GM13976 (cell line): Measurements from ENCODE around the gene SLC18A2.

Experiments used
- DNase-seq: peaks from one replicate; pipeline ENCODE4 v3.0.0; 2012; ENCODE audit warnings: low spot score
- in situ Hi-C: fragments of 300-500 bp; cut with MboI; formaldehyde crosslinking; loops from one replicate; pipeline ENCODE4 v1.12.0; 2022; ENCODE audit warnings: low sequenced_read_pairs, mixed read lengths, inconsistent platforms; ENCODE audit not compliant: unreplicated experiment
- TF ChIP-seq, protein P1 (sequence below): IDR thresholded peaks from 2 replicates; pipeline ENCODE4 v1.5.1; 2012; ENCODE audit warnings: borderline replicate concordance, mild to moderate bottlenecking; ENCODE audit not compliant: insufficient read depth; ENCODE audit errors: extremely low read depth, missing control alignments, control extremely low read depth

The SLC18A2 gene

DNA sequence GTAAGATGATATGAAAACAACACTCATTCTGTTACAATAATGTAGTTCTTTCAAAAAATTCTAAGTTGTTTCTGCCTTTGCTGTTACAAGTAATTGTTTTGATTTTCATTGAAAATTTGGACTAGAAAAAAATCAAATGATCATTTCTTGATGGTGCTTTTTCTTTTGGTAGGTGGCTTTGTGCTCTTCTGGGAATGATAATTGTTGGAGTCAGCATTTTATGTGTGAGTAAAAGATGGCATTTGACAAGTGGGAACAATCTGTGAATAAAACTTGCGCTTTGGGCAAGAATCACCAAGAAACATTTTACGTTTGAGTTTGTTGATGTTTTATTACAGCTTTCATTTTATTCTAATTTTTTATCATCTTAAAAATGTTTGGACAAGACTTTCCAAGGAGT is 25.9 kb downstream of the SLC18A2 start:
- TF ChIP-seq, protein P1, sequence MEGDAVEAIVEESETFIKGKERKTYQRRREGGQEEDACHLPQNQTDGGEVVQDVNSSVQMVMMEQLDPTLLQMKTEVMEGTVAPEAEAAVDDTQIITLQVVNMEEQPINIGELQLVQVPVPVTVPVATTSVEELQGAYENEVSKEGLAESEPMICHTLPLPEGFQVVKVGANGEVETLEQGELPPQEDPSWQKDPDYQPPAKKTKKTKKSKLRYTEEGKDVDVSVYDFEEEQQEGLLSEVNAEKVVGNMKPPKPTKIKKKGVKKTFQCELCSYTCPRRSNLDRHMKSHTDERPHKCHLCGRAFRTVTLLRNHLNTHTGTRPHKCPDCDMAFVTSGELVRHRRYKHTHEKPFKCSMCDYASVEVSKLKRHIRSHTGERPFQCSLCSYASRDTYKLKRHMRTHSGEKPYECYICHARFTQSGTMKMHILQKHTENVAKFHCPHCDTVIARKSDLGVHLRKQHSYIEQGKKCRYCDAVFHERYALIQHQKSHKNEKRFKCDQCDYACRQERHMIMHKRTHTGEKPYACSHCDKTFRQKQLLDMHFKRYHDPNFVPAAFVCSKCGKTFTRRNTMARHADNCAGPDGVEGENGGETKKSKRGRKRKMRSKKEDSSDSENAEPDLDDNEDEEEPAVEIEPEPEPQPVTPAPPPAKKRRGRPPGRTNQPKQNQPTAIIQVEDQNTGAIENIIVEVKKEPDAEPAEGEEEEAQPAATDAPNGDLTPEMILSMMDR = no peak
- in situ Hi-C loops = no loop called here
- DNase-seq = no peak

GRCh38 chr10:117268258-117268657 is 27.3 kb downstream of the SLC18A2 start:
- in situ Hi-C loops = no loop called here
- TF ChIP-seq, protein P1 = no peak
- no peak for DNase-seq

DNA sequence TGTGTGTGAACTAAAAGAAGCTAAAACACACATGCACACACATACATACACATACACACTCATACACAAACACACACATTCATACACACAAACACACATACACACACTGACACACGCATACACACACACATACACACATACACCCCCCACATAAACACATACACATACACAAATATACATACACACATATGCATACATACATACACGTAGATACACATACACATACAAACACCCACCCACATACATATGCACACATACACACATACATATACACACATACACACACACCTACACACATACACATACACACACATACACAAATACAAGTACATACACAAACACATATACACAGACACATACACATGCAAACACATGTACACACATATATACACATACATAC is 28.0 kb downstream of the SLC18A2 start:
- in situ Hi-C loops = no loop called here
- TF ChIP-seq, protein P1 = no peak
- no peak for DNase-seq

- in situ Hi-C loops = no loop called here
- DNase-seq = no peak
- TF ChIP-seq, protein P1 = no peak
Measured at GRCh38 chr10:117271427-117271826, 30.5 kb downstream of the SLC18A2 start.

DNA sequence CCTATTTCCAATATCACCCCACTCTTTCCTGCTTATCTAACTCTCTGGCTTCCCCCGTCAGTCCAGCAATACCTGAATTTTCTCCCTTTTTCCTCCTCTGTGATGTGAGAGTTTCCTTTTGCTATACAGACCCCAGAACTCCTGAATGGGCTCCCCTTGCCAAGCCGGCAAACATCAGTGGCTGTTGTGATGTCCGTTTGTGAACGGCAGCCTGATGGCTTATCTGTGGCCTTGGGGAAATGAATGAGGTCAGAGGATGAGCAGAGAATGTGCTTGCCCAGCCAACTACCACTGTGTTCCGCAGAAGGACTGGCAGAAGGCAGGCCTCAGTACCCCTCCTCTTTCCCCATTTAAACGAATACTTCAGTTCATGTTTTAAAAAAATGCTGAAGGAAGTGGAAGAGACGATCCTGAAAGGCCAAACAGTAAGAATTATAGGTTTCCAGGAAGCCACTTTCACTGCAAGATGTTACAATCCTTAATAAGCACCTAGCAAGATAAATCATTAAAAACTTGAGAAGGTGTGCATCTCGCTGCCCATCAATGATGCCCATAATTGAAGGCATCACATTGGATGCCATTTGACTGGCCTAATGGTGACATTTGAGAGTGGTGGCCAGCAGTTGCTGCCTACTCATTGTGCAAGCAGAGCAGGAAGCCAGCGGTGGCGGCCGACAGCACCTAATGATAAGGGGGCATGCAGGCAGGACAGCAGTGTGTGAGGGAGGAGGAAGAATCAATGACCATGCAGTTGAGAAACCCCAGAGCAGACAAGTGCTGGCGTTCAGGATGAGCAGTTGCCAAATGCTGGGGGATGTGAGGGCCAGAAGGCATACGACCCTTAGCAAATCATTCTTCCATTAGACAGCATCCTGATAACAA is 31.5 kb downstream of the SLC18A2 start:
- TF ChIP-seq, protein P1 = no peak
- in situ Hi-C loops = no loop called here
- no peak for DNase-seq

DNA sequence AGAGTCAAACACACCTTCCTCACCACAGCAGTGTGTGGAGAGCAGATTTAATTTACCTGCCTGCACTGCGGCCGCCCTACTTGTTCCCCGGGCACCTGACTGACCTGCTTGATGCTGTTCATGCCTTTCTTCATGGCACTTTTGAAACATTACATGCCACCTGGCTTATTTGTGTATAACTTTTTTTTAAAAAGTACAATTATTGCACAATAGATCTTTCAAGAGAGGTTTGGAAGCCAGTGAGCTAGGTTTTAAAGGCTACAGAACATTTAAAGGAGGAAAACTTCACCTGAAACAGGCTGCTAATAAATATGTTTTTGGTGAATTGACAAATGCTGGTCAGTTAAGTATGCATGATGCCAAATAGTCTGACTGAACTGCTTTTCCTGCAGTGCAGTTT is 33.1 kb downstream of the SLC18A2 start:
- TF ChIP-seq, protein P1 = no peak
- DNase-seq = no peak

DNA sequence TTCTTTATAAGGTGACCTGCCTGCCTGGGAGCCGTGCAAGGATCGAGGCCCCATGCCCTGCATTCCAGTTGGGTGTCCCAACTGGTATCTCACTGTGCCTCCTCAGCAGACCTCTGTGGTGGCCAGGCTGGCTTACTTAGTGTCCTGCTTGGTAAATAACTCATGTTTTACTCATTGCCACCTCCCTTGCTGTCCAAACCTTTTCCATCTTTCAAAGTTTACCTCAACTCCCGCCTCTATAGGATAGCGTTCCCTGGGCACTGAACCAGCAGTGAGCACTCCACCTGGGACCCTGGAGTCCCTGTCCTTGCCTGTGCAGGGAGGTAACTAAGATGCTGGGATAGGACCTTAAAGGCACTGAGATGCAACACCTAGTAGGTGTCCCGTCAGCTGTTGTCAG is 33.6 kb downstream of the SLC18A2 start:
- in situ Hi-C loops = no loop called here
- no peak for DNase-seq
- TF ChIP-seq, protein P1 = no peak

More for the DNA sequence above, 33.1 kb downstream of the SLC18A2 start:
- in situ Hi-C loops = no loop called here
